HUES48 (cell line): Measurements from ENCODE around the gene MYL6B.

Experiments used
- H3K27ac ChIP-seq: one replicate; pipeline ENCODE4 v1.7.0; 2013; ENCODE audit warnings: low read depth, low read length, inconsistent platforms
- H3K27me3 ChIP-seq: 2 replicates; pipeline ENCODE4 v1.6.1; 2013; ENCODE audit warnings: mild to moderate bottlenecking, low read length; ENCODE audit not compliant: control insufficient read depth, insufficient read depth
- H3K36me3 ChIP-seq: 2 replicates; pipeline ENCODE4 v1.6.1; 2013; ENCODE audit warnings: low read length; ENCODE audit not compliant: control insufficient read depth, insufficient read depth
- H3K4me1 ChIP-seq: 2 replicates; pipeline ENCODE4 v1.6.1; 2013; ENCODE audit warnings: mild to moderate bottlenecking, low read length; ENCODE audit not compliant: control insufficient read depth, insufficient read depth
- H3K4me3 ChIP-seq: 2 replicates; pipeline ENCODE4 v1.5.1; 2013; ENCODE audit warnings: mild to moderate bottlenecking, low read depth, low read length
- H3K9ac ChIP-seq: 2 replicates; pipeline ENCODE4 v1.6.1; 2013; ENCODE audit warnings: mild to moderate bottlenecking, low read depth, low read length, moderate library complexity
- H3K9me3 ChIP-seq: 2 replicates; pipeline ENCODE4 v1.6.1; 2013; ENCODE audit warnings: low read length; ENCODE audit not compliant: control insufficient read depth, insufficient read depth

MYL6B gene

GRCh38 chr12:56152132-56152755 lies at the start of gene MYL6B:
Gene MYL6B, plus strand, starts transcription at chr12:56152587. Its CDS starts 1,332 bp downstream, at chr12:56153919.
- peak within 1 kb of the TSS; percentile 92 for H3K4me3 ChIP-seq
- no peaks in the 10 kb centered on the region for H3K27me3 ChIP-seq
- peak within 1 kb of the TSS; percentile 79 for H3K9ac ChIP-seq
- H3K9me3 ChIP-seq, result no peaks in the 10 kb centered on the region
- peaks cover 27% of the 10 kb centered on the region for H3K36me3 ChIP-seq
- peak within 1 kb of the TSS; percentile 98 for H3K27ac ChIP-seq
- H3K4me1 ChIP-seq, result peaks cover 10% of the 10 kb centered on the region; the same call in 1 of the 2 replicates

GRCh38 chr12:56102683-56103065 lies 49.7 kb upstream of the MYL6B start:
- no peak overlapping the region for H3K9ac ChIP-seq
- H3K36me3 ChIP-seq, result peaks cover 66% of the 10 kb centered on the region
- H3K27ac ChIP-seq, result no peak overlapping the region
- peaks cover 8% of the 10 kb centered on the region; the same call in 1 of the 2 replicates for H3K4me1 ChIP-seq
- no peak overlapping the region for H3K4me3 ChIP-seq
- H3K27me3 ChIP-seq, result no peaks in the 10 kb centered on the region
- no peaks in the 10 kb centered on the region for H3K9me3 ChIP-seq

- Histone ChIP-seq H3K36me3 (peaks cover 68% of the 10 kb centered on the region), H3K27ac (peak overlapping the region; percentile 87), H3K9me3 (no peaks in the 10 kb centered on the region), H3K9ac (no peak overlapping the region), H3K27me3 (no peaks in the 10 kb centered on the region), H3K4me1 (peaks cover 8% of the 10 kb centered on the region; the same call in 1 of the 2 replicates), H3K4me3 (peak overlapping the region; percentile 70)
Measured at GRCh38 chr12:56103066-56103711, 49.2 kb upstream of the MYL6B start.

- peak overlapping the region; percentile 54 for H3K9ac ChIP-seq
- H3K9me3 ChIP-seq, result no peaks in the 10 kb centered on the region
- H3K4me3 ChIP-seq, result peak overlapping the region; percentile 70
- peak overlapping the region; percentile 87 for H3K27ac ChIP-seq
- H3K36me3 ChIP-seq, result peaks cover 69% of the 10 kb centered on the region
- peaks cover 8% of the 10 kb centered on the region; the same call in 1 of the 2 replicates for H3K4me1 ChIP-seq
- no peaks in the 10 kb centered on the region for H3K27me3 ChIP-seq
Measured at GRCh38 chr12:56103823-56104108, 48.6 kb upstream of the MYL6B start.

GRCh38 chr12:56104109-56104814 lies 48.1 kb upstream of the MYL6B start, which contains the start of gene PA2G4:
Gene PA2G4, plus strand, starts transcription at chr12:56104559. Its CDS starts 179 bp downstream, at chr12:56104738.
- no peaks in the 10 kb centered on the region for H3K27me3 ChIP-seq
- no peaks in the 10 kb centered on the region for H3K9me3 ChIP-seq
- H3K4me1 ChIP-seq, result peaks cover 8% of the 10 kb centered on the region; the same call in 1 of the 2 replicates
- H3K4me3 ChIP-seq, result peak within 1 kb of the TSS; percentile 94
- peak within 1 kb of the TSS; percentile 88 for H3K9ac ChIP-seq
- H3K36me3 ChIP-seq, result peaks cover 68% of the 10 kb centered on the region
- H3K27ac ChIP-seq, result peak within 1 kb of the TSS; percentile 92

- Histone ChIP-seq H3K27me3 (no peaks in the 10 kb centered on the region), H3K9ac (peak overlapping the region; percentile 88), H3K27ac (peak overlapping the region; percentile 92), H3K4me1 (peaks cover 8% of the 10 kb centered on the region; the same call in 1 of the 2 replicates), H3K4me3 (peak overlapping the region; percentile 94), H3K36me3 (peaks cover 67% of the 10 kb centered on the region), H3K9me3 (no peaks in the 10 kb centered on the region)
Measured at GRCh38 chr12:56104815-56105608, 47.4 kb upstream of the MYL6B start.

- Histone ChIP-seq H3K27me3 (no peaks in the 10 kb centered on the region), H3K36me3 (peaks cover 70% of the 10 kb centered on the region), H3K4me3 (peak overlapping the region; percentile 94), H3K4me1 (peaks cover 8% of the 10 kb centered on the region; the same call in 1 of the 2 replicates), H3K9me3 (no peaks in the 10 kb centered on the region), H3K9ac (peak overlapping the region; percentile 88; the same call in 1 of the 2 replicates), H3K27ac (no peak overlapping the region)
Measured at GRCh38 chr12:56105609-56105902, 46.8 kb upstream of the MYL6B start.

GRCh38 chr12:56107242-56107641 lies 45.1 kb upstream of the MYL6B start:
- Histone ChIP-seq H3K36me3 (peaks cover 71% of the 10 kb centered on the region), H3K4me1 (peaks cover 8% of the 10 kb centered on the region; the same call in 1 of the 2 replicates), H3K27me3 (no peaks in the 10 kb centered on the region), H3K4me3 (no peak overlapping the region), H3K9ac (no peak overlapping the region), H3K27ac (no peak overlapping the region), H3K9me3 (no peaks in the 10 kb centered on the region)

- Histone ChIP-seq H3K4me3 (no peak overlapping the region), H3K4me1 (peaks cover 7% of the 10 kb centered on the region; the same call in 1 of the 2 replicates), H3K36me3 (peaks cover 83% of the 10 kb centered on the region), H3K27me3 (no peaks in the 10 kb centered on the region), H3K9ac (no peak overlapping the region), H3K27ac (no peak overlapping the region), H3K9me3 (no peaks in the 10 kb centered on the region)
Measured at GRCh38 chr12:56110571-56110970, 41.8 kb upstream of the MYL6B start.

GRCh38 chr12:56114084-56114483 lies 38.3 kb upstream of the MYL6B start:
- H3K27ac ChIP-seq, result no peak overlapping the region

More at GRCh38 chr12:56114084-56114483, 38.3 kb upstream of the MYL6B start:
- Histone ChIP-seq H3K36me3 (peaks cover 61% of the 10 kb centered on the region), H3K4me1 (peaks cover 6% of the 10 kb centered on the region), H3K9me3 (no peaks in the 10 kb centered on the region), H3K27me3 (no peaks in the 10 kb centered on the region), H3K9ac (no peak overlapping the region), H3K4me3 (no peak overlapping the region)
